Stromal cell of bone marrow (primary cell): Measurements from ENCODE around the gene MAD1L1.
A peak's percentile ranks its signal among the peaks of the same experiment; 100 is the strongest.

Experiments
- DNase-seq: peaks from one replicate; pipeline ENCODE4 v3.0.0-alpha.2; 2012; ENCODE audit warnings: low read depth

Gene MAD1L1

DNA sequence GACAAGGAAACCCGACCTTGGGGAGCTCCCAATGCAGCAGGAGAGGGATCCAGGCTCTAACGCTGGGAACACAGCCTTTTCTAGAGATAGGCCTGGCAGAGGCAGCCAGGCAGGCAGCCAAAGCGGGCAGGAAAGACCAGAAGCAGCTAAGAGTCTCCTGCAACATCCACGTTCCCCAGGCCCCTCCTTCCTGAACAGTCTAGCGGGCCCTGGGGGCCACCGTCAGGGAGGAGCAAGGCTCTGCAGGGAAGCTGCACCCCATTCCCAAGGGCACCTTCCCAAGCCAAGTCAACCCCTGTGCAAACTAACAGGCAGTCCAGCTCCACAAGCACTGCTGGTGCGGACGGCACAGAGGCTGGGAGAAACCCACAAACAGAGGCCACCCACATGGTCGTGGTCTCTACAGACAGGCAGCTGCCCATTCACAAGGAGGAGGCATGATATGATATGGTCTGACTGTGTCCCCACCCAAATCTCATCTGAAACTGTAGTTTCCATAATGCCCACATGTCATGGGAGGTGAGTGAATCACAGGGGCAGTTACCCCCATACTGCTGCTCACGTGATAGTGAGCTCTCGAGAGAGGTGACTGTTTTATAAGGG, 115.7 kb downstream of the MAD1L1 start:
- no peak for DNase-seq

DNA sequence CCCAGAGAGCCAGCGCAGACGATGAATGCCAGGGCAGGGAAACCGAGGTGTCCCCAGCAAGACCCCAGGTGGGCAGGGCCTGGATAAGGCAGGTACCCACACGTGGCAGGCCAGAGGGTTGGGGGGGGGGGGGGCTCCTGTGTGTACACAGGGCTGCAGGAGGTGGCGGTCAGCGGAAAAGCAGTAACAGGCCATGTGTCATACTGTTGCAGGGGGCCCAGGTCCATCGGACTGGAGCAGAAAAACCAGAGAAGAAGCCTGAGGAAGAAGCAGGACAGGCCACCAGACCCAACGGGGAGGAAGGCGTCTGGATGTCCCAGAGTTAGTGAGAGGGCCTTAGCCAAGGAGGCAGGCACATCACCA, 116.3 kb downstream of the MAD1L1 start:
- no peak for DNase-seq

GRCh38 chr7:2115760-2116447, 116.8 kb downstream of the MAD1L1 start:
- no peak for DNase-seq

- DNase-seq: no peak
These were observed 117.6 kb downstream of the MAD1L1 start for GRCh38 chr7:2114926-2115759.

GRCh38 chr7:2114052-2114451, 118.7 kb downstream of the MAD1L1 start:
- peak; percentile 33 for DNase-seq

DNA sequence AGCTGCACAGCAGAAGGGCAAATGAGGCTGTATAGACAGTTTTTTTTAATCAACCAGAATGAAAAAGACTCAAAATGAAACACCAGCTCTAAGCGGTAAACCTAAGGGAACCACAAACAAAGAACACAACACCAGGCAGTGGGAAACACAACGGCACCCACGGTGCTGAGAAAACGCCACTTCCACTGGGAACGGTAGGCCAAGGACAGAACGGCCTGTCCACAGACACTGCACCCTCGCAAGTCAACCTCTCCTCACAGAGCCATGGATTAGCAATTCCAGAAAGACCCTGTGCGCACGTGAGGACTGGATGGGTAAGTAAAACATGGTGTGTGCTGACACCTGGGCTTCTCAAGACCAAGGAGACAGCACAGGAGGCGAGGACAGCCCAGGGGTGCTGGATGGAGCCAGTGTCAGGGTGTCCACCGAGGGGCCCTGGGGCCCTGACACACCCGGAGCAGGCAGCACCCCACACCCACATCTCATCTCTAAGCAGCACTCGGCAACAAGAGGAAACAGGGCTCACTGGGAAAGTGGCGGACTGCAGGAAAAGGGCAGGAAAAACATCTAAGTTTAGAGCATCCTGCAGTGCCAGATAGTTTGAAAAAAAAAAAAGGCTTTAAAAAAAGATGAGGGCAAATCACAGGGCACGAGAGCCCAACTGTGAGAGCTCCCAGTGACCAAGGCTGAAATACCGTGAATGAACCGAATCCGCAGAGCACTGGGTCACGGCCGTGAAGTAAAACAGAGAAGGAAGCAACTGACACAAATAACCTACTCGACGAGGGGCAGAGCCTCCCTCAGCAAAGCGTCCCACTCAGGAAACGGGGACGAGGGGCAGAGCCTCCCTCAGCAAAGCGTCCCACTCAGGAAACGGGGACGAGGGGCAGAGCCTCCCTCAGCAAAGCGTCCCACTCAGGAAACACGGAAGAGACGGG, 120.2 kb downstream of the MAD1L1 start:
- no peak for DNase-seq

DNA sequence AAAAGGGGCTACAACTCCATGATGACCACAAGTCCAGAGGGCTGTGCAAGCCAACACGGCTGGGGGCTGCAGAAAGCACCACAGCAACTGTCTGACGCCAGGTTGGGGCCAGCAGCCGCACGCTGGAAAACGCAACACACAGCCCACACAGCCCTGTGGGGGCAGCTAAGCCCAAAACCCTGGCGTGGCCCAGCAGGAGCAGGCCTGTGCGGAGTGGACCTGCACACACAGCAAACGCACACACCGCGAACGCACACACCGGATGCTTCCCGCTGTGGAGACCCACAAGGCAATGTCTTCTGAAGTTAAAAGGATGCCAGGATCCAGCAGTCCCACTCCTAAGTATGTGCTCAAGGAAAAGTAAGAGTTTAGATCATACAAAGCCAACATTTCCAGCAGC, 121.2 kb downstream of the MAD1L1 start:
- no peak for DNase-seq

DNA sequence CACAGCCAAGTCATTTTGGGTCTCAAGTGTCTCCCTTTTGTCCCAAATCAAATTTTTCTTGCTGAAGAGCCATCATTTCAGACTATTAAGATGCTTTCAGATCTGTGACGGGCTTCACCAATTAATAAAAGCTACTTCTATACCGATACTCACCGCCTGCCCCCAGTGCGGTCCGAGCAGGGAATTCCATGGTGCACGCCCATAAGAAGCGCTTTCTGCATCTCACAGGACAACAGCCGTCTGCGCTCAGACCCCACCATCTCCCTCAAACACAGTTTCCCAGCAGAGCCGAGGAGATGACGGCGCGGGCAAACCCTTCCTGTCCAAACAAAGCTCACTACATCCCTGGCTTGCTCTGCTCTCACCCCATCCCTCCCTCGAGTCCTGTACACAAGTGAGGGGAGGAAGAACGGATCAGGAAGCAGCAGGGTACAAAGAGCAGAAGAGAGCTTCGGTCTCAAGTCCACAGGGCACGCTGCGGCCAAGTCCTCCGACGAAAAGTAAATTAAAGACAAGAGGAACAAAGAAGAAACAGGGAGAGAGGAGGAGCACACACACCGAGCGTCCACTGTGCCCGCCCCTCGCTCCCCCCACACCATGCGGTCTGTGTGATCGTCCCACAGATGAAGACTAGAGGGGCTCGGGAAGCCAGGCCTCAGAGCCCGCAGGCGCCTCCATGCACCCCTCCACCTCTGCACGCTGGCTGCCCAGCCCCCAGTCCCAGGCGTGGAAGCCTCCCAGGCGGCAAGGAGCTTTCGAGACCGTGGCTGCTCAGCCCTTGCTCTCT, 121.9 kb downstream of the MAD1L1 start:
- DNase-seq: no peak

DNA sequence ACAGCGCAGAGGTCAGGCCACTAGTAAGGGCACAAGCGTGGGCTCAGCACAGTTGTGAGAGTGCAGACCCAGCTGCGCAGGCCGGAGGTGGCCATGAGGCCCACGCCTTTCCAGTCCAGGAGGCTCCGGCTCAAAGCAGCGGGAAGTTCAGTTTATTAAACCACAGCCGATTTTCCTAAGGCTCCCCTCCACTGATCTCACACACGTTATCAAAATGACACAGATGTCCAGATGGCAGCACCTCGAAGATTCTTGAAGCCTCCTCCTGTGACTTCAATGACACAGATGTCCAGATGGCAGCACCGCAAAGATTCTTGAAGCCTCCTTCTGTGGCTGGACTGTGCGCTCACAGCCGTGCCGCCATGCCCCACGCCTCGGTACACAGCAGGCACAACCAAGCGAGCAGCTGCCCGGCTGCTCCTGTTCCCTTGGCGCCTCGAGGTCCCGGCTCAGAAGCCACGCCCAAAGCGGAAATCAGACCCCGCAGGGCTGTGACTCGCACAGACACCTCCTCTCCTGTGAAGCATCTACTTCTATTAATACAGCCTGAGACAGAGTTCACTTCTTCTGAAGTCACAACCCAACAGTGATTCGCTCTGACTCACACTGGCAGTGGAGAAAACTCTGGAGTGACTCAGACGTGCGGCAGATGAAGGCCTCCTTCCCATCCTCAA, 122.7 kb downstream of the MAD1L1 start:
- peak; percentile 93 for DNase-seq

GRCh38 chr7:2109251-2109872, 123.4 kb downstream of the MAD1L1 start:
- no peak for DNase-seq

GRCh38 chr7:2108501-2109250, 124.1 kb downstream of the MAD1L1 start:
- no peak for DNase-seq

GRCh38 chr7:2108071-2108455, 124.7 kb downstream of the MAD1L1 start:
- no peak for DNase-seq

DNA sequence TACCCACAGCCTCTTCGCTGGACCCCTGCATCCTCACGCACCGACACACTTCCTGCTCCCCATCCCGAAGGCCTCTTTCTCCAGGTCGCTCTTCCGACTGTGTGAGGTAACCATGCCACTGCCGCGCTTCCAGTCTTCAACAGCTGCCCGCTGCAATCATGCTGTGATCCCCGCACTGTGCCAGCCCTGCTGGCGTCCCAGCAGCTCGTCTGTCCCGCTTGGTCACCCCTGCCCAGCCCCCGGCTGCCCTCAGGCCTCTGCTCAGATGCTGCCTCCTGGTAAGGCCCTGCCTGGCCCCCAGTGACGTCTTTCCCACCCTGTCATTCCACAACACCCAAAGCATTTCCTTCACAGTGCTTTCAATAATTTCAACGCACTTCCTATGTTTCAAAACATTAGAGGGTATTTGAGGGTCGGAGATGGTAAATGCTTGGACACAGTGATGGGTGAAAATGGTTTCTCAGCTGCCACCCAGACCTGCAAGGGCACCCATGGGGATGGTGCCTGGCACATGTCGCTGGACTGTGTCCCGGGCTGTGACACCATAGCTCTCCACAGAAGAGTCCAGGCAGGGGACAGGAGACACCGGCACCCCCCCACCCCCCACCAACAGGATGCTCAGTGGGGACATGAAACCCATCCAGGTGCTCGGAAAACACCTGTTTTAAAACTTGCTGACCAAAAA, 125.2 kb downstream of the MAD1L1 start:
- no peak for DNase-seq

DNA sequence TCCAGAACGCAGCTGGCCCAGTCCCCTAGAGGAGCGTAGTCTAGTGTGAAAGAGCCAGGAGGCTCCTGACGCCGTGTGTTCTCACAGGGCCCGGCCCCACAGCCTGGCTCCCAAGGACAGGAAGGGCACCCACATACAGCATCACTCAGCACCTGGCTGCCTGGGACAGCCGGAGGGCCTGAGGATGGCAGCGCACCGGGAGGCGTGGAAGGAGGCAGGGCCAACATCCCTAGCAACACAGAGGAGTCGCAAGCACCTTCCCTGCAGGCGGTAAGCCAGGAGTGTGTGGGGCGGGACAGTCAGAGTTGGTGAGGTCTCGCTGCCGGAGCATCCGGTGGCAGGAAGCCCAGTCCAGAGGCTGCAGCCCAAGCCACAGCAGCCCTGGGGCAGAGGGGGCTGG, 125.8 kb downstream of the MAD1L1 start:
- DNase-seq: no peak

DNA sequence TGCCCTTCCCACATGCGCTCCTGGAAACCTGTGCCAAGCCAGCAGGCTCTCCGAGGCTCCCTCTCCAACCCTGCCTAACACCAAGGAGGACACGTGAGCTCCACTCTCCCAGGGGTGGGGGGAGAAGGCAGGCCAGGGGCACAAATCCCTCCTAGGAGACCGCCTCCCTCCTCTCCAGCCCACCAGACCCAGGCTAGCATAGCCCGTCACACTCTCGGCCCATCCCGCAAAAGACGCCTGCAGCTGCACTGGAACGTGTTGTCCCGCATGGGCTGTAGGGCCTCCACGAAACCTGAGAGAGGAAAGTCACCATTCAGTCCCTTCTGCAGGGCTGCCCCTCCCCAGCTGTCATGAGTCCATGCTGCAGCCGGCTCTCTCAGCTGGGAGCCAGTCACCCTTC, 126.3 kb downstream of the MAD1L1 start:
- no peak for DNase-seq

DNA sequence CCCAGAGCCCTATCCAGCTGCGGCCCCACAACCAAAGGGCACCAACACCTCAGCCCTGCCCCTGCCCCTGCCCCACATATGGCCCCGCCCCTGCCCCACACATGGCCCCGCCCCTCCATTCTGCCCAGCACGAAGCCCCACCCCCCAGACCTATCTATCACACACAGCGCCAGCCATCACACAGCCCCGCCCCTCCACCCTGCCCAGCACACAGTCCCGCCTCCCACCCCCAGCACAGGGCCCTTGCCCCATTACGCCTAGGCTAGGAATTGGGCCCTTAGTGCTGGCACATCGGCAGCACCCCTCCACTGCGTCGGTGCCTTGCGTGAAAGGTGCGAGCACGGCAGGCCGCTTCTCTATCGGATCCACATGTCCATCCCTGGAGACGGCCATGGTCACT, 126.8 kb downstream of the MAD1L1 start:
- no peak for DNase-seq

DNA sequence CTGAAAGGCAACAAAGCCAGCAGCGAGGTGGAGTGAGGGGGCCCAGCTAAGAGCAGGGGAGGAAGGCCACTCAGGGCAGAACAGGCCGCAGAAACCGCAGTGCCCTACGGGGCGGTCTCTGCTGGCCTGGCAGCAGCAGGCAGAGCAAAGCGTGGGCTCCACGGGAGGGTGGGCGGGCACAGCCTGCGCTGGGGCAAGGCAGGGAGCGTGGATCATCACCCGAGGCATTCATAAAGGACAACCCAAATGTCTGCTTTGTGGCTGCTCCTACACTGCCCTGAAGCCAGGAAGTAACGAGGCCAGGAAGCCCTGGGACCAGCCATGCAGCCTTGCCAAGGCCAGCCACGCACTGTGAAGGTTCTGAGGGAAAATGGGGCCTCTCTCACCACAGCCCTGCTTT, 127.5 kb downstream of the MAD1L1 start:
- no peak for DNase-seq

DNA sequence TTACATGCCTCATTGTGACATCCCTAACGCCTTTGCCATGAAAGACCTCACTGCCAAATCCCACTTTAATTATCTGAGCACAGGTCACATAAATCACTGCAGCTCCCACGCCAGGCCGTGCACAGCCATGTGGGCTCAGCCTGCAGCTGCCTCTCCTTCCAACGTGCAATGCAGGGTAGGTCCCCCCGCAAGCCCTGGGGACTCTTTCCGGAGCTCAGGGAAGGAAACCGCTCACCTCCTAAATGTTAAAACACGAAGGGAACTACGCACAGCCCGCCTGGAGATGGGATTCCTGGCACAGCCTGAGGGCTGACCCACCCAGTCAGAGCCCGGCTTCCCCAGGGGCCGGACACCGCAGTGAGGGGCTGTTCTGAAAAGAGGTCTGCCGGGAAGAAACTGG, 128.0 kb downstream of the MAD1L1 start:
- no peak for DNase-seq

GRCh38 chr7:2104107-2104710, 128.5 kb downstream of the MAD1L1 start:
- DNase-seq: peak; percentile 76
